Fibroblast of pulmonary artery (primary cell): ENCODE measurements around the gene SLC6A13.

Experiments used
- DNase-seq: peaks from one replicate; pipeline ENCODE4 v3.0.0-alpha.2; 2010; ENCODE audit warnings: low read depth
- H3K4me3 ChIP-seq: replicated peaks from 2 replicates; pipeline ENCODE4 v1.5.1; 2011; ENCODE audit warnings: low read depth, mild to moderate bottlenecking, control low read depth, low read length, moderate library complexity
- CTCF ChIP-seq: IDR thresholded peaks from 2 replicates; pipeline ENCODE4 v1.5.1; 2011; ENCODE audit warnings: mild to moderate bottlenecking, control low read depth, low read length, inconsistent platforms; ENCODE audit errors: missing control alignments

Gene SLC6A13

GRCh38 chr12:254039-254438, 8.6 kb downstream of the SLC6A13 start:
- no peak for TF ChIP-seq CTCF
- DNase-seq: no peak
- H3K4me3 ChIP-seq: no peak overlapping the region

- no peak overlapping the region for H3K4me3 ChIP-seq
- TF ChIP-seq CTCF: no peak
- DNase-seq: no peak
Measured at GRCh38 chr12:253116-253831, 9.4 kb downstream of the SLC6A13 start.

GRCh38 chr12:252636-253035, 10.0 kb downstream of the SLC6A13 start:
- H3K4me3 ChIP-seq: no peak overlapping the region
- DNase-seq: no peak
- no peak for TF ChIP-seq CTCF

- no peak overlapping the region for H3K4me3 ChIP-seq
- TF ChIP-seq CTCF: no peak
- no peak for DNase-seq
Measured at GRCh38 chr12:247271-247670, 15.4 kb downstream of the SLC6A13 start.

GRCh38 chr12:243381-243780, 19.3 kb downstream of the SLC6A13 start:
- H3K4me3 ChIP-seq: no peak overlapping the region
- TF ChIP-seq CTCF: no peak
- DNase-seq: no peak

- DNase-seq: no peak
Measured at GRCh38 chr12:242496-242895, 20.1 kb downstream of the SLC6A13 start.

More at GRCh38 chr12:242496-242895, 20.1 kb downstream of the SLC6A13 start:
- TF ChIP-seq CTCF: no peak
- no peak overlapping the region for H3K4me3 ChIP-seq
